KG1 (cell line): Measurements from ENCODE around the gene PDE2A.

Source experiments
- DNase-seq: peaks from one replicate; lab custom pipeline; 2025; lab: John Stamatoyannopoulos, UW

Gene PDE2A

DNA sequence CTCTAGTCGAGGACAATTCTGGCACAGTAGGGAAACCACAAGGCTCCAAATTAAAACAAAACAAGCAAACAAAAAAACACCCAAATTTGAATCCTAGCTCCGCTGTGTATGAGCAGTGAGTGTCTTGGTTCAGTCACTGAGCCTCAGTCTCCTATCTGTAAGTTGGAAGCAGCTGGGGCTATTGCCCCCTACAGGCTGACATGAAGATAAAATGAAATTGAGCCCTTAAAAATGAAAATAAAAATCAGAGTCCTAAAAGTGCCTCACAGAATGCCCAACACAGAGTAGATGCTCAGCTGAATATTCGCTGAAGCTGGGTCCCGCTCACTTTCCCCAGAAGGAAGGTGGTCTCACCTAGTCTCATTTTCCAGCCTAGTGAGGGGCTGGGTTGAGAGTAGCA lies 65.2 kb downstream of the PDE2A start:
- DNase-seq = no peak

DNA sequence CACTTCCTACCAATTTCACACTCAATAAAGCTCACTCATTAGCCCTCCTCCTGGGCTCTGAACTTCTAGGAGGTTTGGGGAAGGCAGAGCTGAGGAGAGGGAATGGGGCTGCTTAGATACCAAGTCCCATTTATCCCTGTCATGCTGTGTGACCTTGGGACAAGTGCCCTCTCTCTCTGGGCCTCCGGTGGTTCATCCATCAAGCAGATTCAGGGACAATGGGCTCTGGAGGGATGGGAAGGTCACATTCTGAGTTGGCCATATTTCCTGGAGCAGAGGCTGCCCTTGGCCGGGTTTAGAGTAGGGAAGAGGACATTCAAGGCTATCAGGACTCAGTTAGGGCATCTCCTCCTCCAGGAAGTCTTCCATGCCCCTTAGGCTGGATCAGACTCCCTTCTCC lies 66.7 kb downstream of the PDE2A start:
- DNase-seq = no peak

DNA sequence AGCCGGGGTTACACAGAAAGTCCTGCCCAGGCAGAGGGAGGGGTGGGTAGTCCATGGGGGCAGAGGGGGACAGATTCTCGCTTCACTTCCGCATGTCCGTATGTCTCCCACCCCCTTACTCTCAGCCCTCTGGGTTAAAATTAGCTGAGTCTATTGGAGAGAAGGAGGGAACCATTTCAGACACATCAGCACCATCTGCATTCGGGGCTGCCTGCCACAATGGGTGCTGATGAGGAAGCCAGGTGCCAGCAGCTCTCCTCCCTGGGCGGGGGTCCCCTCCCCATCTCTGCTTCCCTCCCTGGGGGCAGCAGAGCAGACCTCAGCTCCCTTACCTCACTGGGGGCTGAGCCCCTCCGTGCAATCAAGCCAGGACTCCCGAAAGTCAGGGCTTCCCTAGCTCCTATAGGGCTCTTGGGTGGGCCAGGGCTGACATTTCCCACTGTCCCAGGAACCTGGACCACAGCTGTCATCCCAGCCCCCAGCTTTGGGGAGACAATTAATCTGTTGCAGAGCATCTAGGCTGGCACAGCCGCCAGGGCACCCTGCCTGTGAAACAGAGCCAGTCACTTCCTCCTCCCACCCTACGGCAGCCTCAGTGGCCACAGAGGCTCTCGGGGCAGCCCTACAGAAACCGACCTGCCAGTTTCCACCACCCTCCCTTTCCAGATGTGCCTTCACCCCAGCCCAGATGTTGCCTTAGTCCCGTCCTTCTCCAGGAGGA lies 67.3 kb downstream of the PDE2A start:
- no peak for DNase-seq

DNA sequence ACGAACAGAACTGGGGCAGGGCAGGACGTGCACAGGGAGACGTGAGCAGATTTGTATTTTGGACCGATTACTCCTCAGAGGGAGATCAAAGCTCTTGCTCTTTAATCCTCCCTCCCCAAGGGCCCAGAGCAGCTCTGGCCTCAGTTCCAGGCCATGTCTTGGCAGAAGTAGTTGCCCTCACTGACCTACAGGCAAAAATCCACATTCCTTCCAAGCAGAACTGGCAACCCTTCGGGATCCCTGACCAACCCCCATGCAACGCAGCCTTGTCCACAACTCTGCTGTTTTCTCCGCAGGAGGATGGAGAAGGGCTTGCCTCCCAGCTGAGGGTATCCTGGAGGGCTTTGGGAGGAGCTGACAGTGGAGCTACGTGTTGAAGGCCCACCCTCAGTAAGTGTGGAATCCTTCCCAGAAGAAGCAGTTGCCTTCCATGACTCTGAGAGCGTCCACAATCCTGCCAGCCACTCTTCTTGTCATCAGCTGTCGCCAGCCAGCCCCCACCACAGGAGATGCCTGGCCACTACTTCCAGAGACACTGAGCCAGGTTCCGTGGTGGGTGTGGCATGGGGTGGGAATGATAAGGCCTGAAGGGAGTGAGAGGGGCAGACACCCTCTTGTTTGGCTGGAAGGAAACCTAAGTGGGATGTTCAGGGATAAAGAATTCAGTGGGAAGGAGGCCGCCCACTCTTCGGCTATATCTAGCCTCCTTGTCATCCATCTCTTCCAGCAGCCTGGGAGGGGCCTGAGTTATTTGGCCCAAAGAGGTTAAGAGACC lies 68.1 kb downstream of the PDE2A start:
- no peak for DNase-seq

DNA sequence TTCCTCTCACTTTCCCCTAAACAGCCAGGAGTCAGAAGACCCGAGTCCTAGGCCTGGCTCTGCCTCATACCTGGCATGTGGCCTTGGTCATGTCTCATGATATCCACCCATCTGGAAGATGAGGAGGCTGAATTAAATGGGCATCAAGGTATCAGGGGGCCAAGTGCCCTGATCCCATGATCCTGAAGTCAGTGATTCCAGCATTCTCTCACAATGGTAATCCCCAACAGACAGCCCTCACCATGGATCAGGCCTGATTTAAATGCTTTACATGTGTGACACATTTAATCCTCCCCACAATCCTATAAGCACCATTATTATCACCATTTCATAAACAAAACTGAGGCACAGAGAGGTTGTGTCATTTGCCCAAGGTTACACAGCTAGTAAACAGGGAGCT lies 70.0 kb downstream of the PDE2A start:
- no peak for DNase-seq

DNA sequence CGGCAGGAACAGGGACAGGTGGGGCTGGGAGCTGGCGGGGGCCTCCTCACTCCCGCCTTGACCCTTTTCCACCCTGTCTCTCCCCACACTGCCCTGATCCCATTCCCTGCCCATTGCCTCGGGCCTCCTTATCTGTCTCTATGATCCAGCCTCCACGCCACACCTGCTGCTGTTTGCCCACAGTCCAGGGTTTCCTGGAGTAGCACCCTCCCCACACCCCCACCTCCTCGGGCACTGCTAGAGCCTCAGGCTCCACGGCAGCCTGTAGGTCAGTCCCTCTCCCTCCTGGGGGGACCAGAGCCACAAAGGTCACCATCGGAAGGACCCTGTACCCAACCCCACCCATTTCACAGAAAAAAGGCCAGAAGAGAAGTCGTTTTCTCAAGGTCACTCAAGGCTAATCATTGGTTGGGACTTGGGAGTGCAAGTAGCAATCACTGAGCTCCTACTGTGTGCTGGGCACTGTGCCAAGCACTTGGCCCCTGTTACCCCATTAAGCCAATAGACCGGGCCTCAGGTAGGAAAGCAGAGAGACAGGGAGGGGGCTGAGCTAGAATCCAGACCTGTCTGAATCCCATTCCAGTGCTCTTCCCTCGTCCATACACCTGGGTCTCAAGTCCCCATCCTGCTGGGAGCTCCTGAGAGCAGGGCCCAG lies 71.8 kb downstream of the PDE2A start:
- DNase-seq = no peak

DNA sequence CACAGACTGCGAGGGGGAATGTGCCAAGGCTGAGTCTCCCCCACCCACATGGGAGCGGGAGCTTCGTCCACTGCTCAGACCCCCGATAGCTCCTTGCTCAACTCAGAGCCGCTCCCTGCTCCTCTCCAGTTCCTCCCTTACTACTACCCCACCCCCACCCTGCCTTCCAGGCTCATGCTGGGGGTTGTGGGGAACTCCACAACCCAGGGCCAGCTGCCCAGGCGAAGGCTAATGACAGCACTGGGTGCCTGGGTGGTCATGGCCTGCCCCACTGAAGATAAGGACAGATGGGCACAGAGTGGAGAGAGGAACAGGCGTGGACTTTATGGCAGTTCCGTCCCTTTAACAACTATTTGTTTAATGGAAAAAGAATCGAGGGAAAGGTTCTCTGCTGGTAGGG lies 73.7 kb downstream of the PDE2A start:
- no peak for DNase-seq

DNA sequence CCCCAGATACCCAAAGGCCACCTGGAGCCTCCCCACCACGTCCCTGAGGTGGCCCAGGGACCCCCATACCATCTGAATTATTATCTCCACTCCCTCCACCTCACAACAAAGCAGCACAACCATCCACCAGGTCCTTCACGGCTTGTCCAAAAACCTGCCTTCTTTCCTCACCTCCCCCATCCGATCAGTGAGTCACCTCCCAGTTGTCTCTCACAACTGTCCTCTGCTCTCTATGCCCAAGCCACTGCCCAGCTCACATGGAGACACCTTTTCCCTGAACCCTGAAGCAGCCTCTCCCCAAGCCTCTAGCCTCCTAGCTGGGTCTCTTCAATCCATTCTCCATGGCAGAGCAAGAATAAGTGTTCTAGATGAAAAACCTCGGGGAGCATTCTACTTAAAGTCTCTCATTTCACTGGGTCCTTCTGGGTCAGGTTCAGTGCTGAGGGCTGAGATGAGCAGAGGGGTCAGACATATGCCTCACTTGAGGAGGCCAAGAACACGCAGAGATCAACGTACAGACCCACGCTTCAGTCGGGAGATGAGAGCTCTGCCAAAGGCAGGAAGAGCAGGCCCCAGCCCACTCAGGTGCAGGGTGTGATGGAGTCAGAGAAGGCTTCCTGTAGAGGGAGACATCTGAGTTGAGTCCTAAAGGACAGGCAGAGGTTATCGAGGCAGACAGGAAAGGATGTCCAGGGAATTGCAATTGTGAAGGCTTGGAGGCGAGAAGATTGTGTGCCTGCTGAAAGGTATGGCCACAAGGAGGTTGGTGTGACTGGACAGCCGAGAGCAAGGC lies 74.7 kb downstream of the PDE2A start:
- DNase-seq = no peak

DNA sequence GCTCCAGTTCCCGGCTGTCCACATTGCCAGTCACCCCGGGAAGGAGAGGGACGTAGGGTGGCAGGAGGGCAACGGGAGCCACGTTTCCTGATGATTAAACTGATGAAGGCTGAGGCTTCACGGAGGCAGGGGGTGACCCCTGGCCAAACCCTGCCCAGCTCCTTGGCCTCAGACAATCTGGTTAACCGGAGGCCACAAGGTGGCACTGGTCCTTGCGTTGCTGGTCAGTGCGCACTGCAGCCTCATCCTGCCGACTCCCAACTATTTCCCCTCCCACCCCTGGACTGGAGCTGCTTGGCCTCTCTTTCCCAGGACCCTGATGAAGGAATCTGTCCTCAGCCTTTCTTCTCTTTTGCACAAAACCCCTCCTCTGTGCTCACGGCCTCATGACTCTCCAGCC lies 75.3 kb downstream of the PDE2A start:
- DNase-seq = no peak

DNA sequence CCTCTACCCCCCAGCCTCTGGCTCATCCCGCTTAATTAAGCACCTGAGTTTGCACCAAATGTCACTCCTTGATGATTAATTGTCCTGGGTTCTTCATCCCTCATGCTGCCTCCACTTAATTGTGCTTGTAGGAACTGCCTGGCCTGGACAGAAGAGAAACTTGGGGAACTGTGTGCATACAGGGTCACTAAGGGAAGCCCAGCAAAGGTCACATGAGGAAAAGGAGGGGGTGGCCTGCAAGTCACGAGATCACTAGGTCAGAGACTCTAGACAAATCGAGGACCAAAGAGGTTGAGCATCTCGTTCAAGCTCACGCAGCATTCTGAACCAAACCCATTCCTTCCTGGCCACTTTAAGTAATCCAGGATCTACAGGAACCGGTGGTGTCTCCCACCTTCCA lies 75.8 kb downstream of the PDE2A start:
- DNase-seq = no peak

DNA sequence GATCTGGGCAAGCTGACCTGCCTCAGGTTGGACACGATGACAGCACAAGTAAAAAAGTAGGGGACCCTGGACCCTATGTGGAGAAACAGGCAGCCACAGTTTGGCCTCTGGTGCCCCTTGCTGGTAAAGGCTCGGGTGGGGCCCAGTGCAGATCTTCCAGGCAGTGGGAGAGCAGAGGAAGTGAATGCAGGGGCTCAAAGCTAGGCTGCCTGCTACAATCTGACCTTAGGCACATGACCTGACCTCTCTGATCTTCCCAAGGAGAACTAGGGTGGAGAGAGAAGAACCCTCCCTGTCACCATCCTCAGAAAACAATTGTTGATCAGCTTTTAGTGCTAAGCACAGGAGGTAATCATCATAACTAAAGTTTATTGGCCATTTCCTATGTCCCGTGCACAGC lies 76.5 kb downstream of the PDE2A start:
- DNase-seq = no peak

DNA sequence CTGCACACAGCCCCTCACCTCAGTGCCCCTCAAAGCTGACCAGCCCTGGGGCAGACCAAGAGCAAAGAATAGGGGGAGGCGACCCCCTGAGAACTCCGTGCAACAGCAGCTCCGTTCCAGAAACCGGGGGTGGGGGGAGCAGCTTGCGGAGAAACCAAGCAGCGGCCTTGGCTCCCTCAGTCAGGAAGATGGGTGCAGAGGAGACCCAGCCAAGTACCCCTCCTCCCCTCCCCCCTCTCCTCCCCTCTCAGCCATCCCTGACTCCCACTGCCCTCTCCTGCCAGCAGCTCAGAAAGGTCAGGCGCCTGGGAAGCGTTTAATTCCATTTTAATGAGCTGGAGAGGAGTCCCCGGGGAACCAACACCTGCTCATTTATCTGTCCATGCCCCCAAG lies 78.9 kb downstream of the PDE2A start:
- DNase-seq = no peak

DNA sequence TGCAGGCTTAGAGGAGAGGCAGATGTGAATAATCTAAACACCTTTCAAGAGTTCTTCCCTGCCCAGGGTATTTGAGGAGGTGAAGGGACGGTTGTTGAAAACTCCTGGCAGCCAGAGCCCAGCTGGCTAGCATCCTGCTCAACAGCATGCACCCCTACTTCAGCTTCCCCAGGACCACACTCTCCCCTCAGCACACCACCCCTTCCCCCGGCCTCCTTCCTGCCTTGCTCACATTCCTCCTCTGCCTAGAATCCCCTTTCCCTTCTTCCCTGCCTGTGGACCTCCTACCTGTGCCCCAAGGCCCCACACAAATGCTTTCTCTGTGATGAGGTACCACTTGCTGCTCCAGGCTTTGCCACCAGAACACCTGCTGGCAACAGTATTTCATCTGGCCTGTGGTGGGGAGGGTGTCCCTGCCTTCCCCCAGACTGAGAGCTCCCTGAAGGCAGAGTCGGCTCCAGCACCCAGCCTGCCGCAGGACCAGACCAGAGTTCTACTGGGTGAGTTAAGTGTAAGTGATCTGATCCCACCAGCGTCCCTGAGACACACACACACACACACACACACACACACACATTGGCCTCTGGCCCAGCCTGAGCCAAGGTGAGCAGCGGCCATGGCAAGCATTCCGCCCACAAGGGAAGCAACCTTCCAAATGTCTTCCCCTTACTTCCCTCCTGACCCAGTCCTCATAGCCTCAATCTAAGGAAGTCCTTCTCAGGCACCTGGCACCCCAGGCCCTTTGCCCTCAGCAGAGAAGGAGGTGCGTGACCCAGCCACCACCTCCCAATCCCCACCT lies 79.5 kb downstream of the PDE2A start:
- no peak for DNase-seq

DNA sequence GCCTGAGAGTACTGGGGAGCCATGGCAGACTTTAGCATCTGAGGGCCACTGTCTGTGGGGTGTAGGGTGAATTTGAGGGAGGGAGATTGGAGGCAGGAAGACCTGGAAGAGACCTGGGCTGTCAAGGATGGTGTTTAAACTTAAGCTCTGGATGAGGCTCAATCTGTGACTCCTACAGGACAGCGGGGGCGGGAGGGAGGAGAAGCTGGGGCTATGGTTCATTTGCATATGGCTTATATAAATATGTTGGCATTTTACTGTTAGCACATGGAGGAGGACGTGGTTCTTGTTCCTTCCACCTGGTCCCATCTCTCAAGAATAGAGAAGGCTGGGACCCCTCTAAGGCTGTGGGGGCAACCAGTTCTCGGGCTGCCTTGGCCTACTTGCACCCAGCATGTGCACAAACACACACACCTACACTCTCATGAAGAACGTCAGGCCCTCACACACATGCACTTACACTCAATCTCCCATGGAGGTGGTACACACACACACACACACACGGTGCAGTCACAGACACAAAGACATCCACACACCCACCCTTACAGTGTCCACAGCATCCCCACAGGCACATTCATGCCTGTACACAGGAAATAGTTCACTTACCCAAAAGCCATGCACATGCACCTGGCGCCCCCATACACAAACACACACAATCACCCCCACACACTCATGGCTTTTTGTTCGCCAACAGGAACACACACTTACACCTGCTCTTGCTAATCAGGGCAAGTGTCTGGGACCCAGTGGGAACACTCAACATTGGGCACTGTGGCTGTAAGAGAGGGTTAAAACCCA lies 81.3 kb downstream of the PDE2A start:
- no peak for DNase-seq

DNA sequence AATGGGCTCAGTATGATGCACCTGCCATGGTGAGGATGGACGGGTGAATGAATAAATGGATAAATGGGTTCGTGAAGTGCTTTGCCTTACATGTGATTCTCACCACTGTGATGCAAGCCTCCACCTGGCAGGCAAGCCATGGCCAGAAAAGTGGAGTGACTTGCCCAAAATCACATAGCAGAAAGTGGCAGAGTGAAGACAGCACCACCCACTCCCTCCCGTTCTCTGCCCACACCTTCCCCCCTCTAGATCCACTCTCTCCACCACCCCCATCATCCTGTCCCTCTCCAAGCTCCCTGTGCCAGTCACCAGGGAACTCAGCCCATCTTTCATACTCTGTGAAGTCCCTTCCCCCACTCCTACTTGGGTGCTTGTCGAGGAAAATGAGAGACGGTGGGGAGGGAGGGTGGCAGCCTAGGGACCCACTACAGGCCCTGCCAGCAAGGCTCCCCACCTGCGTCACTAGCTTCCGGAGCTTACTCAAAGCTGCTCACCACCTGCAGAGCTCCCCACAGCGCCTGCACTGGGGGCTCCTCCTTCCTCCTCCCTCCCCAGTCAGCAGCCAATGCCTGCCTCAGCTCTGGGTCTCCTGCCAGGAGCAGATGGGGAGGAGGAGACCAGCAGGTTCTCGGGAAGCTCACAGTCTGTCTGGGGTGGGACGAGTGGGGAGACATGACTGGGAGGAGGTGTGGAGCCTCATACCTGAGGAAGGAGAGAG lies 82.3 kb downstream of the PDE2A start:
- DNase-seq = no peak

DNA sequence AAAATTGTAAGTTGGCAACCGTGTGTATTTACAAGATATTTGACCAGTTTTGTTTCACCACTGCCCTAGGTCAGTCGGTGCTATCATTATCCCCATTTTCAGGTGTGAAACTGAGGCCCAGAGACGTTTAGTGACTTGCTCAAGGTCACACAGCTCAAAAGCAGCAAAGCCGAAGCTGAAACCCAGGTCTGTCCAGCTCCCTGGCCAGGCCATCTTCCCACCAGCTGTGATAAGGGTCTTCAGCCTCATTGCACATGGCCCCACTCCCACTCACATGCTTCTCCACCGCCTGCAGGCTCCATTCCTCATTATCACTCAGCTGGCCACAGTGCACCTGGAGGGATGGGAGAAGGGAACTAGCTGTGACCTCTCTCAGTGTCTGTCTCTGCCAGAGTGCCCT lies 83.2 kb downstream of the PDE2A start:
- no peak for DNase-seq

DNA sequence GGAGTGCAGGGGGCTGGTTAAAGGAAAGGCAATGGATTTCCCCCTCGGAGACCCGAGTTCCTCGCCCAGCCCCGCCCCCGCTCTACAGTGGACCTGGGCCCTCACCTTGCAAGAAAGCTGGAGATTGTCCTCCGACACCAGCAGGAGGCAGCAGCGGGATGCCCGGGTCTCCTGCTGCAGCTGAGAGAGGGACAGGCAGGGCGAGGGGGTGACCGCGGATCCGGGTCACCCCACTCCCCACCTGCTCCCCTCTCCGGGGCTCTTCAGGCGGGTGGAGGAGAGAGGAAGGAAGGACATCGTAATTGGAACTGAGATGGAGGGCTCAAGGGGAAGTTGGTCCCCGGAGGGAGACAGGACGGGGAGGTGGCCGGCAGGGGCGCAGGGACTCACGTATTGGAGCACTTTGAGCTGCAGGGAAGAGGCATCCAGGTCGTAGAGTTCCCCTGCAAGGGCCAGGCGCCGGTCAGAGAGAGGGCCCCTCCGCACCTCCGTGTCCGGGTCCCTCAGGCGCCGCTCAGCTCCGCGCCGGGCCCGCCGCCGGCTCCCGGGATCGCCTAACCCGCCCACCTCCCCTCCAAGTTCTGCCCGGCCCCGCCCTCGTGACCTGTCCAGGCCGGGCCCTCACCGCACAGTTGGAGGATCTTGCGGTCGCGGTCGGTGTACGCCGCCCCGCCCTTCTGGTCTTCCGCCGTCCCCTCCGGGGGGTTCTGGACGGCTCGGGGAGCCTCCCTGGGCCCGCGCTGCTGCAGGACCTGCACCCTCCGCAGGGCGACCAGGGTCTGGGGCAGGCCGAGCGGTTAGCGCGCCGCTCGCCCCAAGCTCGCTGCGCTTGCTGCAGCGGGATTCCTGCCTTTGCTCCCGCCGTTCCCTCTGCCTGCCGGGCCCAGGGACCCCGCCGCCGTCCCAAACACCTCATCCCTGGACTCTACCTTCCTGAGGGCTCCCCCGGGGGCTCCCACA lies 84.1 kb downstream of the PDE2A start:
- DNase-seq = no peak

DNA sequence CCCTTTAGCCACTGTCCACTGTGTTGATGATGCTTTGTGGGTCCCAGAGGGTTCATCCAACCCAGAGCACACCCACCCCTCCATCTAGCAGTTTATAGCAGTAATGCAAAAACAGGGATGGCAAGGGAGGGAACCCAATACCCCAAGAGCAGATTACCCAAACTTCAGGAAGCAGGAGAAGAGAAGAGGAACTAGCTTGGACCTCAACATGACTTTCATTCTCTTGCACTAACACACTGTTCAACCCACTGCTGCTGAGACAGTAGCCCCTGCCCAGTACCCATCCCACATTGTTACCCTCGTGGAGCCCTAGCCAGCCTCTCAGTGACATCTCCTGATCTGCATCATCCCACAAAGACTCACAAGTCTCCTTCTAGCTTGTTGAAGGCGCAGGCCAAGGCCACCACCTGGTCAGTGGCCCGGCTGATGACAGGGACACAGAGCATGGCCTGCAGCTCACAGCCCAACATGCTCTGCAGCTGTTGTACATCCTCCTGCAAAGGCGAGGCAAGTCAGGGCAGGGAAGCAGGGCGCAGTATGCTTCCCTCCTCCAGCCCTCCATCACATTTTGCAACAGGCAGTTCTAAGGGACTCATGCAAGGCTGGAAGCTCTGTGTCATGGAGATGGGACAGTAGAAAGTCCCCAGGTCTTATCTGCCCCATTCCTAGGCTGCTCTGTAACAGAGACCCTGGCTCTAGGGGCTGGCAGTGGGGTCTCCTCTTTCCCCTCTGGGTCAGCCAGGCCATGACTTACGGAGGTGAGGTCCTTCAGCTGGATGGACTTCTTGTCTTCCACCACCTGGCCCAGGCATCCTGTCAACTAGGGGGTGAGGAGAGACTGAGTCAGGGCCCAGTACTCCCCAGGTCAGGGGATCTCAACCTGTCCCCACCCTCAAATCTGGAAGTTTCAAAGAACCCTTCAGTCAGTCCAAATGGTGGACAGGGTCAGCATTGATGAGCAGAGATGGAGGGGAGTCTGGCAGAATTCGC lies 85.5 kb downstream of the PDE2A start:
- no peak for DNase-seq
